Transverse colon (tissue), 4 donors: ENCODE measurements around the gene TRPV2. TPM values are rescaled to one million over a fixed set of nuclear protein-coding genes. Genes with fewer than 3 reads are reported as not detected.

Source experiments
- DNase-seq: peaks from one replicate; pipeline ENCODE4 v3.0.0-alpha.2; 2019
- H3K27ac ChIP-seq, 4 donors: fragments of 200-600 bp; sonication (generic); 2 replicates each; pipeline ENCODE4 v1.5.1; 2016 to 2018; ENCODE audit warnings: inconsistent platforms in 4 of 4
- H3K27me3 ChIP-seq: fragments of 200-600 bp; sonication (generic); 2 replicates; pipeline ENCODE4 v1.5.1; 2017; ENCODE audit warnings: inconsistent platforms
- H3K36me3 ChIP-seq, 4 donors: fragments of 200-600 bp; sonication (generic); 2 replicates each; pipeline ENCODE4 v1.5.1; 2017 to 2019; ENCODE audit warnings: inconsistent platforms in 4 of 4
- H3K4me1 ChIP-seq, 4 donors: fragments of 200-600 bp; sonication (generic); 2 replicates each; pipeline ENCODE4 v1.5.1; 2017 to 2020; ENCODE audit warnings: inconsistent platforms in 4 of 4
- H3K4me3 ChIP-seq, 4 donors: fragments of 200-600 bp; sonication (generic); 1 replicate in 1 of 4; 2 replicates in 3 of 4; pipeline versions ENCODE4 v1.5.1 to v1.6.1; 2017 to 2019; ENCODE audit warnings: inconsistent platforms in 4 of 4
- H3K9me3 ChIP-seq, 2 donors: fragments of 200-600 bp; sonication (generic); 2 replicates each; pipeline ENCODE4 v1.5.1; 2017 to 2019; ENCODE audit warnings: inconsistent platforms in 2 of 2
- CTCF ChIP-seq, 5 experiments: fragments of 200-600 bp in 3 of 5; fragments of 450-650 bp in 2 of 5; sonication (generic) in 3 of 5; IDR thresholded peaks; 1 replicate in 2 of 5; 2 replicates in 3 of 5; pipeline ENCODE4 v1.5.1; 2016 to 2017; ENCODE audit warnings: antibody characterized with exemption in 5 of 5, inconsistent platforms in 3 of 5, mild to moderate bottlenecking in 2 of 5, moderate library complexity in 1 of 5
- EP300 ChIP-seq: sonication (generic); formaldehyde crosslinking; IDR thresholded peaks from one replicate; pipeline ENCODE4 v1.6.1; 2017; ENCODE audit warnings: antibody characterized with exemption, low read depth
- POLR2A ChIP-seq: fragments of 450-650 bp; IDR thresholded peaks from one replicate; pipeline ENCODE4 v1.6.1; 2016; ENCODE audit warnings: antibody characterized with exemption, mild to moderate bottlenecking, moderate library complexity
- POLR2AphosphoS5 ChIP-seq, 3 donors: sonication (generic); formaldehyde crosslinking; IDR thresholded peaks; one replicate each; pipeline ENCODE4 v1.6.1; 2016; ENCODE audit warnings: antibody characterized with exemption in 3 of 3
- WGBS, 2 donors: methylation state at CpG; one replicate each; pipeline ENCODE4 v1.1.5; 2018; ENCODE audit warnings: low coverage in 1 of 2; 5-methylcytosine and 5-hydroxymethylcytosine counted together
- in situ Hi-C, 4 donors: fragments of 200-750 bp; cut with MboI; loops; one replicate each; pipeline versions ENCODE4 v1.15.0 to v1.15.1; 2017; ENCODE audit warnings: low sequenced_read_pairs in 3 of 4, low pct_ligation_motif_present in 1 of 4, low pct_unique_long_range_greater_than_20kb in 1 of 4
- intact Hi-C: fragments of 100-400 bp; cut with DNase I; formaldehyde crosslinking; loops from one replicate; pipeline ENCODE4 v1.15.1; 2023; ENCODE audit warnings: low total_unique reads
- total RNA-seq, 4 donors: library from RNA; depleted of rRNA; stranded (reverse); fragments of >200 nt; gene quantifications; one replicate each; pipeline ENCODE4 v1.1.0, GENCODE V29; 2016

Gene TRPV2
- total RNA-seq, 4 donors from 2014 or later, result 2.4 to 8.2 (median 4.4) TPM

GRCh38 chr17:16467044-16467443 is 51.7 kb downstream of the TRPV2 start:
- peak overlapping the region; percentile 80 to 89 (median 87) for H3K27ac ChIP-seq

GRCh38 chr17:16467886-16468285 is 52.5 kb downstream of the TRPV2 start:
- no peaks in the 10 kb centered on the region for H3K9me3 ChIP-seq
- no peaks in the 10 kb centered on the region for H3K36me3 ChIP-seq
- no peak for DNase-seq
- peak overlapping the region; percentile 4 to 88 (median 83) for H3K27ac ChIP-seq
- H3K27me3 ChIP-seq, result no peaks in the 10 kb centered on the region
- intact Hi-C loops, result no loop called here
- H3K4me3 ChIP-seq, result no peak overlapping the region
- peaks cover 31 to 57% (median 37%) of the 10 kb centered on the region in 4 donors for H3K4me1 ChIP-seq
- WGBS, 2 donors, result 78 to 83% methylated on average over 2 to 3 of the region's 3 CpGs
- in situ Hi-C loops, result no loop called here
- no peak for TF ChIP-seq CTCF (IDR thresholded peaks at IDR 0.05)
- no peak for TF ChIP-seq EP300
- TF ChIP-seq POLR2A, result no peak
- no peak for TF ChIP-seq POLR2AphosphoS5 (IDR thresholded peaks at IDR 0.05)

More at GRCh38 chr17:16467044-16467443, 51.7 kb downstream of the TRPV2 start:
- Histone ChIP-seq H3K36me3 (no peaks in the 10 kb centered on the region), H3K4me1 (peaks cover 36 to 64% (median 42%) of the 10 kb centered on the region in 4 donors), H3K4me3 (no peak overlapping the region), H3K9me3 (no peaks in the 10 kb centered on the region), H3K27me3 (no peaks in the 10 kb centered on the region)
- intact Hi-C loops, result no loop called here
- WGBS, 2 donors, result 94 to 100% methylated on average over 6 of the region's 6 CpGs
- no peak for DNase-seq
- TF ChIP-seq POLR2AphosphoS5 (IDR thresholded peaks at IDR 0.05) (no peak), CTCF (IDR thresholded peaks at IDR 0.05) (no peak), POLR2A (no peak), EP300 (no peak)
- in situ Hi-C loops, result no loop called here

GRCh38 chr17:16468428-16468992 is 53.1 kb downstream of the TRPV2 start:
- Histone ChIP-seq H3K27ac (peak overlapping the region; percentile 4 to 88 (median 83)), H3K27me3 (no peaks in the 10 kb centered on the region), H3K4me1 (peaks cover 26 to 51% (median 31%) of the 10 kb centered on the region in 4 donors), H3K36me3 (no peaks in the 10 kb centered on the region), H3K9me3 (no peaks in the 10 kb centered on the region), H3K4me3 (no peak overlapping the region)
- TF ChIP-seq EP300 (no peak), POLR2A (no peak), POLR2AphosphoS5 (IDR thresholded peaks at IDR 0.05) (no peak), CTCF (IDR thresholded peaks at IDR 0.05) (no peak)
- 25 to 62% methylated on average over 1 to 4 of the region's 4 CpGs for WGBS, 2 donors
- intact Hi-C loops, result no loop called here
- in situ Hi-C loops, result no loop called here
- no peak for DNase-seq

GRCh38 chr17:16470265-16470664 is 54.9 kb downstream of the TRPV2 start:
- Histone ChIP-seq H3K36me3 (no peaks in the 10 kb centered on the region), H3K27me3 (no peaks in the 10 kb centered on the region), H3K4me1 (peaks cover 12 to 33% (median 16%) of the 10 kb centered on the region in 4 donors), H3K9me3 (no peaks in the 10 kb centered on the region), H3K4me3 (no peak overlapping the region), H3K27ac (no peak overlapping the region)
- intact Hi-C loops, result no loop called here
- no peak for DNase-seq
- no peak for TF ChIP-seq EP300
- TF ChIP-seq CTCF (IDR thresholded peaks at IDR 0.05), result no peak
- no peak for TF ChIP-seq POLR2A
- TF ChIP-seq POLR2AphosphoS5 (IDR thresholded peaks at IDR 0.05), result no peak
- 77 to 83% methylated on average over 5 to 11 of the region's 11 CpGs for WGBS, 2 donors
- in situ Hi-C loops, result no loop called here
